GM12878 (cell line): ENCODE data around the gene YTHDF1. TPM values are rescaled to one million over a fixed set of nuclear protein-coding genes. Genes with fewer than 3 reads are reported as not detected.

Experiments
- ATAC-seq: fragments of 200-7000 bp; cut with Tn5 transposase; 3 replicates; pipeline ENCODE4 v1.9.1; 2020; ENCODE audit warnings: mild to moderate bottlenecking, moderate library complexity
- BruUV-seq: library from RNA; stranded (reverse); fragments of 400-500 nt; replicated peaks from 2 replicates; lab custom pipeline; 2021; lab: Mats Ljungman, UMichigan
- CTCF ChIA-PET: fragments of 300-600 bp; sonication (Branson Sonifier 250); formaldehyde crosslinking; extraction: SDS; loops from one replicate; lab custom pipeline; 2021; ENCODE audit warnings: inconsistent platforms; lab: Yijun Ruan, JAX
- POLR2A ChIA-PET: fragments of 350-600 bp; formaldehyde crosslinking; extraction: SDS; loops from one replicate; lab custom pipeline; 2021; ENCODE audit warnings: inconsistent platforms; lab: Charles Lee
- RAD21 ChIA-PET: fragments of 300-600 bp; sonication (Branson Sonifier 250); formaldehyde crosslinking; loops from one replicate; lab custom pipeline; 2023; ENCODE audit warnings: antibody characterized with exemption; ENCODE audit not compliant: unreplicated experiment; lab: Charles Lee
- SMC1A ChIA-PET: fragments of 300-600 bp; sonication (Branson Sonifier 250); formaldehyde crosslinking; loops from one replicate; lab custom pipeline; 2023; ENCODE audit not compliant: unreplicated experiment, uncharacterized antibody; lab: Charles Lee
- DNase-seq: peaks from one replicate; pipeline ENCODE4 v3.0.0-alpha.2; 2011; ENCODE audit warnings: low read depth, low spot score
- FAIRE-seq: peaks from 3 replicates; lab custom pipeline; 2011; peaks lifted over from hg19 to GRCh38; lab: Jason Lieb, UNC
- H2AFZ ChIP-seq: 2 replicates; pipeline ENCODE4 v1.6.0; 2011; ENCODE audit warnings: low read depth, low read length, control low read depth; ENCODE audit not compliant: control insufficient read depth
- H3K27ac ChIP-seq: 2 replicates; pipeline ENCODE4 v1.5.1; 2011; ENCODE audit warnings: control low read depth; ENCODE audit not compliant: control insufficient read depth, insufficient read depth
- H3K27me3 ChIP-seq, 2 experiments: replicated peaks in 1 of 2; 2 replicates each; pipeline versions ENCODE4 v1.6.0 to v1.6.1; 2011; ENCODE audit warnings: low read length in 1 of 2; ENCODE audit not compliant: control insufficient read depth in 2 of 2, insufficient read depth in 2 of 2
- H3K36me3 ChIP-seq, 2 experiments: 2 replicates each; pipeline ENCODE4 v1.5.1; 2011; ENCODE audit warnings: low read length in 1 of 2; ENCODE audit not compliant: control insufficient read depth in 2 of 2, insufficient read depth in 2 of 2
- H3K4me1 ChIP-seq: 2 replicates; pipeline ENCODE4 v1.6.1; 2011; ENCODE audit warnings: mild to moderate bottlenecking, low read length, moderate library complexity, mixed read lengths; ENCODE audit not compliant: control insufficient read depth, insufficient read depth
- H3K4me2 ChIP-seq: 2 replicates; pipeline ENCODE4 v1.6.0; 2011; ENCODE audit warnings: control low read depth; ENCODE audit not compliant: control insufficient read depth, insufficient read depth
- H3K4me3 ChIP-seq: fragments of 200-600 bp; sonication (generic); 2 replicates; pipeline ENCODE4 v1.5.1; 2016
- H3K79me2 ChIP-seq: 2 replicates; pipeline ENCODE4 v1.6.0; 2011; ENCODE audit warnings: low read length; ENCODE audit not compliant: control insufficient read depth, insufficient read depth
- H3K9ac ChIP-seq: 2 replicates; pipeline ENCODE4 v1.8.0; 2011; ENCODE audit warnings: low read length, control low read depth, mixed read lengths; ENCODE audit not compliant: control insufficient read depth, insufficient read depth
- H3K9me3 ChIP-seq: replicated peaks from 3 replicates; pipeline ENCODE4 v1.5.1; 2011; ENCODE audit warnings: mild to moderate bottlenecking, low read length; ENCODE audit not compliant: control insufficient read depth, insufficient read depth
- H4K20me1 ChIP-seq: 2 replicates; pipeline ENCODE4 v1.6.0; 2011; ENCODE audit not compliant: control insufficient read depth, insufficient read depth
- HDGF ChIP-seq: fragments of 450-650 bp; IDR thresholded peaks from 2 replicates; pipeline ENCODE4 v1.6.1; 2016; ENCODE audit warnings: antibody characterized with exemption
- JUNB ChIP-seq: IDR thresholded peaks from 2 replicates; pipeline ENCODE4 v1.6.1; 2016; ENCODE audit warnings: antibody characterized with exemption, mild to moderate bottlenecking
- MEF2A ChIP-seq: IDR thresholded peaks from 2 replicates; pipeline ENCODE4 v1.6.1; 2011; ENCODE audit warnings: low read depth, mild to moderate bottlenecking, low read length, moderate library complexity; ENCODE audit not compliant: insufficient read depth
- MEF2B ChIP-seq: fragments of 450-650 bp; IDR thresholded peaks from 2 replicates; pipeline ENCODE4 v1.6.1; 2018; ENCODE audit warnings: mild to moderate bottlenecking, moderate library complexity; ENCODE audit not compliant: partially characterized antibody, poor library complexity, severe bottlenecking
- NFYB ChIP-seq: IDR thresholded peaks from 2 replicates; pipeline ENCODE4 v1.6.1; 2011; ENCODE audit warnings: low read depth, mild to moderate bottlenecking, low read length, improper control_type of control experiment, moderate library complexity; ENCODE audit not compliant: insufficient read depth
- NR2C2 ChIP-seq: IDR thresholded peaks from 2 replicates; pipeline ENCODE4 v1.6.1; 2011; ENCODE audit warnings: borderline replicate concordance, low read depth; ENCODE audit not compliant: control insufficient read depth, insufficient read length
- NRF1 ChIP-seq: conservative IDR thresholded peaks from 2 replicates; pipeline ENCODE4 v1.6.1; 2011; ENCODE audit warnings: mild to moderate bottlenecking, low read depth, low read length, improper control_type of control experiment
- PML ChIP-seq: IDR thresholded peaks from 2 replicates; pipeline ENCODE4 v1.6.1; 2012; ENCODE audit warnings: low read length, inconsistent platforms
- SIN3A ChIP-seq: IDR thresholded peaks from 2 replicates; pipeline ENCODE4 v1.6.1; 2012; ENCODE audit warnings: low read depth, low read length, improper control_type of control experiment
- STAT3 ChIP-seq: IDR thresholded peaks from 2 replicates; pipeline ENCODE4 v1.6.1; 2011; ENCODE audit warnings: low read depth, low read length, improper control_type of control experiment
- WGBS: methylation state at CpG from one replicate; pipeline ENCODE4 v1.1.6; 2016; ENCODE audit warnings: low lambda C conversion rate; ENCODE audit not compliant: insufficient replicate concordance, insufficient coverage; ENCODE audit errors: missing lambda C conversion rate; 5-methylcytosine and 5-hydroxymethylcytosine counted together
- in situ Hi-C: fragments of 300-500 bp; cut with MboI; formaldehyde crosslinking; loops from 9 replicates; pipeline ENCODE4 v1.14.3; 2018; ENCODE audit warnings: mixed read lengths
- intact Hi-C: fragments of 100-400 bp; cut with micrococcal nuclease; formaldehyde crosslinking; loops from one replicate; pipeline ENCODE4 v1.14.2; 2022; ENCODE audit not compliant: unreplicated experiment
- polyA plus RNA-seq, 11 experiments: library from polyadenylated mRNA; depleted of rRNA in 4 of 11; unstranded in 6 of 11; stranded (reverse) in 5 of 11; fragments of >200 nt; fragmentation: Nextera tagmentation in 4 of 11; fragmentation: Illumina TruSeq in 1 of 11; extraction: Ambion mirVana in 4 of 11; extraction: Trizol in 1 of 11; gene quantifications; 1 replicate in 1 of 11; 2 replicates in 10 of 11; pipeline versions ENCODE4 v1.2.1 to v1.2.3, GENCODE V29; 2011 to 2016; ENCODE audit warnings: inconsistent platforms in 2 of 11, missing spikeins in 2 of 11, low read depth in 1 of 11
- total RNA-seq, 4 experiments: library from RNA; depleted of rRNA in 3 of 4; stranded (reverse); fragments of >200 nt in 3 of 4; fragmentation: Illumina TruSeq in 1 of 4; extraction: Trizol in 1 of 4; gene quantifications; 2 replicates each; pipeline versions ENCODE4 v1.2.1 to v1.2.3, GENCODE V29; 2013 to 2021
- TF ChIP-seq, protein P1 (sequence below): fragments of 450-650 bp; formaldehyde crosslinking; IDR thresholded peaks from 2 replicates; pipeline ENCODE4 v1.5.0; 2022; ENCODE audit warnings: mild to moderate bottlenecking, missing genetic modification characterization
- TF ChIP-seq, protein P2 (sequence below): IDR thresholded peaks from 2 replicates; pipeline ENCODE4 v1.6.1; 2012; ENCODE audit warnings: mild to moderate bottlenecking, low read depth, low read length
- TF ChIP-seq, protein P3 (sequence below): IDR thresholded peaks from 2 replicates; pipeline ENCODE4 v1.6.1; 2012; ENCODE audit warnings: low read depth, low read length, improper control_type of control experiment
- TF ChIP-seq, protein P4 (sequence below): fragments of 450-650 bp; IDR thresholded peaks from 2 replicates; pipeline ENCODE4 v1.6.1; 2014; ENCODE audit warnings: mild to moderate bottlenecking
- TF ChIP-seq, protein P5 (sequence below): IDR thresholded peaks from 2 replicates; pipeline ENCODE4 v1.6.1; 2011; ENCODE audit warnings: low read depth, low read length, improper control_type of control experiment, borderline replicate concordance

Gene YTHDF1
- total and polyA plus RNA-seq, 10 of the 15 experiments (the other 5 are each of a cell fraction or from before 2014, with no cell fraction given) = 4.6 to 37.8 (median 20.5) TPM

DNA sequence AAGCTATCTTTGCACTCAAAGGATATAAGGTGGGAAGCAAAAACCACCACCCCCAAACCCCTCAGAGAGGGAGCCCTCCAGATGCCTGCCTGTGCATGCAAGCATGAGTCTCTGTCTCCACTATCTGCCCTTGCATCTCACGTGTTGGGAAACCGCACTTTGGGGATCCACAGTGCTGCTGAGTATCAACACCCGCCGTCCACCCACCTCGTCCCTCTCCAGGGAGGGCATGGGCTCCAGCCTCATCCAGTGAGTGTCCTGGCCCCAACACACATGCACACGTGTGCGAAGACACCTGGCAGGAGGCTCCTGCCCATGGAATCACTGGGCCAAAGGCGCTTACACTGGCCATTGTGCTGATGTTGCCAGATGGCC is 3.5 kb upstream of the YTHDF1 start:
- H3K27ac ChIP-seq = no peak overlapping the region
- SMC1A ChIA-PET = no interaction called here
- peaks cover 13% of the 10 kb centered on the region for H3K79me2 ChIP-seq
- peaks cover 0 to 7% of the 10 kb centered on the region in 2 experiments; a peak in 2 of 4 replicates for H3K27me3 ChIP-seq
- no peak overlapping the region for H3K4me2 ChIP-seq
- peaks cover 13% of the 10 kb centered on the region for H3K4me1 ChIP-seq
- no peak overlapping the region for H3K4me3 ChIP-seq
- CTCF ChIA-PET = interaction anchor here (1.0 kb wide), 1 partner anchor 32 kb away, joined by 3 read pairs; no protein-coding TSS in a partner anchor
- POLR2A ChIA-PET = no interaction called here
- WGBS = 43% methylated on average over 8 of the region's 8 CpGs
- no peaks in the 10 kb centered on the region for H3K36me3 ChIP-seq
- in situ Hi-C loops = no loop called here
- no TSS peak for BruUV-seq
- intact Hi-C loops = no loop called here
- no peak for FAIRE-seq
- RAD21 ChIA-PET = no interaction called here
- no peak overlapping the region for H3K9ac ChIP-seq
- peaks cover 3% of the 10 kb centered on the region; the same call in 1 of the 2 replicates for H4K20me1 ChIP-seq
- no peak for ATAC-seq
- no peak overlapping the region for H2AFZ ChIP-seq
- DNase-seq = no peak
- no peaks in the 10 kb centered on the region for H3K9me3 ChIP-seq
- TF ChIP-seq, protein P1, sequence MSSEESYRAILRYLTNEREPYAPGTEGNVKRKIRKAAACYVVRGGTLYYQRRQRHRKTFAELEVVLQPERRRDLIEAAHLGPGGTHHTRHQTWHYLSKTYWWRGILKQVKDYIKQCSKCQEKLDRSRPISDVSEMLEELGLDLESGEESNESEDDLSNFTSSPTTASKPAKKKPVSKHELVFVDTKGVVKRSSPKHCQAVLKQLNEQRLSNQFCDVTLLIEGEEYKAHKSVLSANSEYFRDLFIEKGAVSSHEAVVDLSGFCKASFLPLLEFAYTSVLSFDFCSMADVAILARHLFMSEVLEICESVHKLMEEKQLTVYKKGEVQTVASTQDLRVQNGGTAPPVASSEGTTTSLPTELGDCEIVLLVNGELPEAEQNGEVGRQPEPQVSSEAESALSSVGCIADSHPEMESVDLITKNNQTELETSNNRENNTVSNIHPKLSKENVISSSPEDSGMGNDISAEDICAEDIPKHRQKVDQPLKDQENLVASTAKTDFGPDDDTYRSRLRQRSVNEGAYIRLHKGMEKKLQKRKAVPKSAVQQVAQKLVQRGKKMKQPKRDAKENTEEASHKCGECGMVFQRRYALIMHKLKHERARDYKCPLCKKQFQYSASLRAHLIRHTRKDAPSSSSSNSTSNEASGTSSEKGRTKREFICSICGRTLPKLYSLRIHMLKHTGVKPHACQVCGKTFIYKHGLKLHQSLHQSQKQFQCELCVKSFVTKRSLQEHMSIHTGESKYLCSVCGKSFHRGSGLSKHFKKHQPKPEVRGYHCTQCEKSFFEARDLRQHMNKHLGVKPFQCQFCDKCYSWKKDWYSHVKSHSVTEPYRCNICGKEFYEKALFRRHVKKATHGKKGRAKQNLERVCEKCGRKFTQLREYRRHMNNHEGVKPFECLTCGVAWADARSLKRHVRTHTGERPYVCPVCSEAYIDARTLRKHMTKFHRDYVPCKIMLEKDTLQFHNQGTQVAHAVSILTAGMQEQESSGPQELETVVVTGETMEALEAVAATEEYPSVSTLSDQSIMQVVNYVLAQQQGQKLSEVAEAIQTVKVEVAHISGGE = no peak
- no peak for TF ChIP-seq PML
- no peak for TF ChIP-seq NR2C2
- TF ChIP-seq, protein P2, sequence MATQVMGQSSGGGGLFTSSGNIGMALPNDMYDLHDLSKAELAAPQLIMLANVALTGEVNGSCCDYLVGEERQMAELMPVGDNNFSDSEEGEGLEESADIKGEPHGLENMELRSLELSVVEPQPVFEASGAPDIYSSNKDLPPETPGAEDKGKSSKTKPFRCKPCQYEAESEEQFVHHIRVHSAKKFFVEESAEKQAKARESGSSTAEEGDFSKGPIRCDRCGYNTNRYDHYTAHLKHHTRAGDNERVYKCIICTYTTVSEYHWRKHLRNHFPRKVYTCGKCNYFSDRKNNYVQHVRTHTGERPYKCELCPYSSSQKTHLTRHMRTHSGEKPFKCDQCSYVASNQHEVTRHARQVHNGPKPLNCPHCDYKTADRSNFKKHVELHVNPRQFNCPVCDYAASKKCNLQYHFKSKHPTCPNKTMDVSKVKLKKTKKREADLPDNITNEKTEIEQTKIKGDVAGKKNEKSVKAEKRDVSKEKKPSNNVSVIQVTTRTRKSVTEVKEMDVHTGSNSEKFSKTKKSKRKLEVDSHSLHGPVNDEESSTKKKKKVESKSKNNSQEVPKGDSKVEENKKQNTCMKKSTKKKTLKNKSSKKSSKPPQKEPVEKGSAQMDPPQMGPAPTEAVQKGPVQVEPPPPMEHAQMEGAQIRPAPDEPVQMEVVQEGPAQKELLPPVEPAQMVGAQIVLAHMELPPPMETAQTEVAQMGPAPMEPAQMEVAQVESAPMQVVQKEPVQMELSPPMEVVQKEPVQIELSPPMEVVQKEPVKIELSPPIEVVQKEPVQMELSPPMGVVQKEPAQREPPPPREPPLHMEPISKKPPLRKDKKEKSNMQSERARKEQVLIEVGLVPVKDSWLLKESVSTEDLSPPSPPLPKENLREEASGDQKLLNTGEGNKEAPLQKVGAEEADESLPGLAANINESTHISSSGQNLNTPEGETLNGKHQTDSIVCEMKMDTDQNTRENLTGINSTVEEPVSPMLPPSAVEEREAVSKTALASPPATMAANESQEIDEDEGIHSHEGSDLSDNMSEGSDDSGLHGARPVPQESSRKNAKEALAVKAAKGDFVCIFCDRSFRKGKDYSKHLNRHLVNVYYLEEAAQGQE = no peak
- TF ChIP-seq, protein P3, sequence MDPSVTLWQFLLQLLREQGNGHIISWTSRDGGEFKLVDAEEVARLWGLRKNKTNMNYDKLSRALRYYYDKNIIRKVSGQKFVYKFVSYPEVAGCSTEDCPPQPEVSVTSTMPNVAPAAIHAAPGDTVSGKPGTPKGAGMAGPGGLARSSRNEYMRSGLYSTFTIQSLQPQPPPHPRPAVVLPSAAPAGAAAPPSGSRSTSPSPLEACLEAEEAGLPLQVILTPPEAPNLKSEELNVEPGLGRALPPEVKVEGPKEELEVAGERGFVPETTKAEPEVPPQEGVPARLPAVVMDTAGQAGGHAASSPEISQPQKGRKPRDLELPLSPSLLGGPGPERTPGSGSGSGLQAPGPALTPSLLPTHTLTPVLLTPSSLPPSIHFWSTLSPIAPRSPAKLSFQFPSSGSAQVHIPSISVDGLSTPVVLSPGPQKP = no peak
- TF ChIP-seq MEF2B = no peak
- TF ChIP-seq SIN3A = no peak
- TF ChIP-seq, protein P4, sequence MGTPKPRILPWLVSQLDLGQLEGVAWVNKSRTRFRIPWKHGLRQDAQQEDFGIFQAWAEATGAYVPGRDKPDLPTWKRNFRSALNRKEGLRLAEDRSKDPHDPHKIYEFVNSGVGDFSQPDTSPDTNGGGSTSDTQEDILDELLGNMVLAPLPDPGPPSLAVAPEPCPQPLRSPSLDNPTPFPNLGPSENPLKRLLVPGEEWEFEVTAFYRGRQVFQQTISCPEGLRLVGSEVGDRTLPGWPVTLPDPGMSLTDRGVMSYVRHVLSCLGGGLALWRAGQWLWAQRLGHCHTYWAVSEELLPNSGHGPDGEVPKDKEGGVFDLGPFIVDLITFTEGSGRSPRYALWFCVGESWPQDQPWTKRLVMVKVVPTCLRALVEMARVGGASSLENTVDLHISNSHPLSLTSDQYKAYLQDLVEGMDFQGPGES = no peak
- no peak for TF ChIP-seq MEF2A
- TF ChIP-seq HDGF = no peak
- TF ChIP-seq JUNB = no peak
- TF ChIP-seq NRF1 = no peak
- TF ChIP-seq NFYB = no peak
- TF ChIP-seq, protein P5, sequence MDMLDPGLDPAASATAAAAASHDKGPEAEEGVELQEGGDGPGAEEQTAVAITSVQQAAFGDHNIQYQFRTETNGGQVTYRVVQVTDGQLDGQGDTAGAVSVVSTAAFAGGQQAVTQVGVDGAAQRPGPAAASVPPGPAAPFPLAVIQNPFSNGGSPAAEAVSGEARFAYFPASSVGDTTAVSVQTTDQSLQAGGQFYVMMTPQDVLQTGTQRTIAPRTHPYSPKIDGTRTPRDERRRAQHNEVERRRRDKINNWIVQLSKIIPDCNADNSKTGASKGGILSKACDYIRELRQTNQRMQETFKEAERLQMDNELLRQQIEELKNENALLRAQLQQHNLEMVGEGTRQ = no peak
- TF ChIP-seq STAT3 = no peak
